Stimulated activated memory B cell treated with anti-CD40 and anti-IgM and Interleukin-4, amounts not matched to agents 10 μg/mL and 1 μg/mL and 100 μg/mL, for 72 hours (primary cell): ENCODE measurements around the gene SHLD2.
A peak's percentile ranks its signal among the peaks of the same experiment; 100 is the strongest.
"Not testable (repeated sequence)": the region's sequence is repeated elsewhere in the genome, so short reads cannot be mapped to it uniquely, and the experiment has no call there.

Experiments
- ATAC-seq: fragments of 150-1000 bp; cut with Tn5 transposase; 2 replicates; pipeline ENCODE4 v1.10.0; 2021
- H3K27ac Mint-ChIP-seq: one replicate; pipeline ENCODE4 v1.8.0; 2022; ENCODE audit warnings: mild to moderate bottlenecking, mixed read lengths
- H3K27me3 Mint-ChIP-seq: one replicate; pipeline ENCODE4 v1.8.0; 2022; ENCODE audit warnings: mixed read lengths
- H3K36me3 Mint-ChIP-seq: one replicate; pipeline ENCODE4 v1.8.0; 2022; ENCODE audit warnings: mixed read lengths
- H3K4me1 Mint-ChIP-seq: one replicate; pipeline ENCODE4 v1.8.0; 2022; ENCODE audit warnings: mixed read lengths
- H3K4me3 Mint-ChIP-seq: one replicate; pipeline ENCODE4 v1.8.0; 2022; ENCODE audit warnings: mild to moderate bottlenecking, moderate library complexity, mixed read lengths
- H3K9me3 Mint-ChIP-seq: one replicate; pipeline ENCODE4 v1.8.0; 2022; ENCODE audit warnings: mixed read lengths

SHLD2 gene

GRCh38 chr10:87079106-87079836, 15.7 kb upstream of the SHLD2 start:
- Mint-ChIP-seq H3K27ac (no peak overlapping the region), H3K27me3 (no peaks in the 10 kb centered on the region), H3K36me3 (peaks cover 29% of the 10 kb centered on the region), H3K9me3 (no peaks in the 10 kb centered on the region), H3K4me1 (peaks cover 23% of the 10 kb centered on the region), H3K4me3 (no peak overlapping the region)
- ATAC-seq = no peak

- not testable (repeated sequence) for H3K4me3 Mint-ChIP-seq, H3K9me3 Mint-ChIP-seq, H3K27me3 Mint-ChIP-seq, H3K27ac Mint-ChIP-seq, ATAC-seq
- peaks cover 29% of the 10 kb centered on the region for H3K36me3 Mint-ChIP-seq
- H3K4me1 Mint-ChIP-seq = peaks cover 34% of the 10 kb centered on the region
Observed at GRCh38 chr10:87080621-87081020, 14.4 kb upstream of the SHLD2 start.

GRCh38 chr10:87081574-87081973, 13.4 kb upstream of the SHLD2 start:
- Mint-ChIP-seq H3K4me1 (peaks cover 43% of the 10 kb centered on the region), H3K36me3 (peaks cover 29% of the 10 kb centered on the region)
- not testable (repeated sequence) for H3K27ac Mint-ChIP-seq

GRCh38 chr10:87082219-87082618, 12.8 kb upstream of the SHLD2 start:
- peaks cover 33% of the 10 kb centered on the region for H3K36me3 Mint-ChIP-seq
- not testable (repeated sequence) for H3K4me3 Mint-ChIP-seq, H3K27me3 Mint-ChIP-seq, ATAC-seq, H3K9me3 Mint-ChIP-seq
- H3K27ac Mint-ChIP-seq = peak overlapping the region; percentile 36
- peaks cover 50% of the 10 kb centered on the region for H3K4me1 Mint-ChIP-seq

More at GRCh38 chr10:87081574-87081973, 13.4 kb upstream of the SHLD2 start:
- not testable (repeated sequence) for H3K27me3 Mint-ChIP-seq, H3K9me3 Mint-ChIP-seq, ATAC-seq, H3K4me3 Mint-ChIP-seq

GRCh38 chr10:87083576-87084290, 11.3 kb upstream of the SHLD2 start:
- H3K27ac Mint-ChIP-seq = peak overlapping the region; percentile 80
- not testable (repeated sequence) for H3K4me3 Mint-ChIP-seq, ATAC-seq, H3K9me3 Mint-ChIP-seq, H3K27me3 Mint-ChIP-seq
- H3K4me1 Mint-ChIP-seq = peaks cover 57% of the 10 kb centered on the region
- peaks cover 35% of the 10 kb centered on the region for H3K36me3 Mint-ChIP-seq

- peak; percentile 64 for ATAC-seq
- peak overlapping the region; percentile 80 for H3K27ac Mint-ChIP-seq
- H3K4me3 Mint-ChIP-seq, H3K27me3 Mint-ChIP-seq, H3K9me3 Mint-ChIP-seq: not testable (repeated sequence)
- H3K4me1 Mint-ChIP-seq = peaks cover 60% of the 10 kb centered on the region
- H3K36me3 Mint-ChIP-seq = peaks cover 39% of the 10 kb centered on the region
Observed at GRCh38 chr10:87084291-87084782, 10.7 kb upstream of the SHLD2 start.

GRCh38 chr10:87085537-87085936, 9.5 kb upstream of the SHLD2 start:
- Mint-ChIP-seq H3K4me3 (no peak overlapping the region), H3K36me3 (peaks cover 37% of the 10 kb centered on the region), H3K27ac (no peak overlapping the region), H3K4me1 (peaks cover 71% of the 10 kb centered on the region), H3K9me3 (no peaks in the 10 kb centered on the region), H3K27me3 (no peaks in the 10 kb centered on the region)
- no peak for ATAC-seq

- Mint-ChIP-seq H3K27ac (no peak overlapping the region), H3K36me3 (peaks cover 28% of the 10 kb centered on the region), H3K4me1 (peaks cover 77% of the 10 kb centered on the region), H3K27me3 (no peaks in the 10 kb centered on the region), H3K4me3 (no peak overlapping the region), H3K9me3 (no peaks in the 10 kb centered on the region)
- ATAC-seq = no peak
Observed at GRCh38 chr10:87089746-87090145, 5.3 kb upstream of the SHLD2 start.

- peaks cover 74% of the 10 kb centered on the region for H3K4me1 Mint-ChIP-seq
- H3K4me3 Mint-ChIP-seq = no peak overlapping the region
Observed at GRCh38 chr10:87090779-87091178, 4.2 kb upstream of the SHLD2 start.

GRCh38 chr10:87092376-87092860, 2.6 kb upstream of the SHLD2 start:
- no peak for ATAC-seq
- no peaks in the 10 kb centered on the region for H3K9me3 Mint-ChIP-seq
- peak overlapping the region; percentile 93 for H3K4me3 Mint-ChIP-seq
- peaks cover 22% of the 10 kb centered on the region for H3K36me3 Mint-ChIP-seq
- peaks cover 63% of the 10 kb centered on the region for H3K4me1 Mint-ChIP-seq
- no peak overlapping the region for H3K27ac Mint-ChIP-seq
- no peaks in the 10 kb centered on the region for H3K27me3 Mint-ChIP-seq

More at GRCh38 chr10:87090779-87091178, 4.2 kb upstream of the SHLD2 start:
- no peak overlapping the region for H3K27ac Mint-ChIP-seq
- H3K36me3 Mint-ChIP-seq = peaks cover 28% of the 10 kb centered on the region
- no peak for ATAC-seq
- H3K9me3 Mint-ChIP-seq = no peaks in the 10 kb centered on the region
- no peaks in the 10 kb centered on the region for H3K27me3 Mint-ChIP-seq

- H3K36me3 Mint-ChIP-seq = peaks cover 16% of the 10 kb centered on the region
- ATAC-seq = no peak
- H3K4me1 Mint-ChIP-seq = peaks cover 58% of the 10 kb centered on the region
- H3K27ac Mint-ChIP-seq = peak overlapping the region; percentile 89
- H3K4me3 Mint-ChIP-seq = peak overlapping the region; percentile 93
- no peaks in the 10 kb centered on the region for H3K9me3 Mint-ChIP-seq
- no peaks in the 10 kb centered on the region for H3K27me3 Mint-ChIP-seq
Observed at GRCh38 chr10:87092861-87093631, 2.0 kb upstream of the SHLD2 start.

- H3K4me3 Mint-ChIP-seq = peak overlapping the region; percentile 93
- peaks cover 16% of the 10 kb centered on the region for H3K36me3 Mint-ChIP-seq
- no peaks in the 10 kb centered on the region for H3K27me3 Mint-ChIP-seq
- peak; percentile 42 for ATAC-seq
- no peaks in the 10 kb centered on the region for H3K9me3 Mint-ChIP-seq
- peak overlapping the region; percentile 89 for H3K27ac Mint-ChIP-seq
- H3K4me1 Mint-ChIP-seq = peaks cover 58% of the 10 kb centered on the region
Observed at GRCh38 chr10:87093632-87094372, 1.2 kb upstream of the SHLD2 start.

GRCh38 chr10:87095236-87095945, 385 bp downstream of the SHLD2 start:
- Mint-ChIP-seq H3K9me3 (no peaks in the 10 kb centered on the region), H3K36me3 (peaks cover 13% of the 10 kb centered on the region), H3K27ac (peak overlapping the region; percentile 89), H3K4me3 (peak overlapping the region; percentile 87), H3K27me3 (no peaks in the 10 kb centered on the region), H3K4me1 (peaks cover 45% of the 10 kb centered on the region)
- peak; percentile 83 for ATAC-seq

GRCh38 chr10:87101996-87102395, 7.0 kb downstream of the SHLD2 start:
- H3K4me3 Mint-ChIP-seq = no peak overlapping the region
- H3K27ac Mint-ChIP-seq = no peak overlapping the region
- no peaks in the 10 kb centered on the region for H3K27me3 Mint-ChIP-seq
- no peaks in the 10 kb centered on the region for H3K9me3 Mint-ChIP-seq
- peaks cover 33% of the 10 kb centered on the region for H3K36me3 Mint-ChIP-seq
- peaks cover 10% of the 10 kb centered on the region for H3K4me1 Mint-ChIP-seq
- ATAC-seq = no peak
